Measurements from ENCODE around the gene LPIN1.
A peak's percentile ranks its signal among the peaks of the same experiment; 100 is the strongest.

The LPIN1 gene

DNA sequence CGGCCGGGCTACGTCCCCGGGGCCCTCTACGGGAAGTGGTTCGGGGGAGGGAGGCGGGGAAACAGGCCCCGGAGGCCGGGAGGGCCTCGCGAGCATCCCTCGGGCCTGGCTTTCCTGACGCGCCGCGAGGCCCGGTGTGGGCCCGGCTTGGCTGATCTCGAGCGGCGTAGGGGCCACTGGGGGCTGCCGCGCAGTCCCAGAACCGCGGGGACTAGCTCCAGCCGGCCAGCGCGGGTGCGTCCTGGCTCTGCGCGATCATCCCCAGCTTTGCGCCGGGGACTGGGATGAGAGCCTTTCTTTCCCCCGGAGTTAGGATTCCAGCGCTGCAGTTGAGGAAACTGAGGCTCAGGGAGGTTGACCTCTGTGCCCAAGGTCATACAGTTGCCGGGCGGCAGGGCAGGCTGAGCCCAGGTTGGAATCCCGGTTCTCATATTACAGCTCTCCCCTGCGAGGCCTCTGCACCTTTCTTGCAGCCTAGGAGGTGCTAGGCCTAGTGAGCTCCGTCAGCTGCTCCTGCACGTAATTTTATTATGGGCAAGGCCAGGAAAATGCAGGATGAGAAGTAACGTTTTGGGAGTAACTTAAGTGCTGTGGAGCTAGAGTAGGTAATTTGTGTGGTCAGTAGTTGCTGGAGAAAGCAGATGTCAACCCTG lies 501 bp downstream of the LPIN1 start:
- no peaks in the 10 kb centered on the region for H3K9me3 ChIP-seq (ENCODE audit: control insufficient read depth, low read length)
- H4K8ac ChIP-seq (ENCODE audit: low read length) = peak overlapping the region; percentile 46
- no peaks in the 10 kb centered on the region for H3K27me3 ChIP-seq (ENCODE audit: control insufficient read depth in 1 of 2, insufficient read depth in 1 of 2, low read length in 2 of 2)
- H3K14ac ChIP-seq (ENCODE audit: low read length in 2 of 2) = peak overlapping the region in 1 of 2 experiments; percentile 9
- H3K79me1 ChIP-seq (replicated peaks; ENCODE audit: low read length, poor library complexity, severe bottlenecking) = peaks cover 26% of the 10 kb centered on the region
- H2BK120ac ChIP-seq (ENCODE audit: low read depth, low read length) = peak overlapping the region; percentile 78
- peak overlapping the region; percentile 84 for H3K4me2 ChIP-seq (ENCODE audit: low read length, poor library complexity, severe bottlenecking)
- under 1% methylated on average over 36 of the region's 42 CpGs for WGBS
- H3K4me1 ChIP-seq (ENCODE audit: control insufficient read depth, insufficient read depth, low read depth, low read length) = peaks cover 36% of the 10 kb centered on the region
- H2BK12ac ChIP-seq (ENCODE audit: low read length in 2 of 2) = peak overlapping the region; percentile 18 to 93
- H2BK15ac ChIP-seq (ENCODE audit: low read depth, poor library complexity, severe bottlenecking) = peak overlapping the region; percentile 89
- peak overlapping the region in 1 of 2 experiments; percentile 74 for H3K4ac ChIP-seq (ENCODE audit: low read depth in 1 of 2, low read length in 2 of 2)
- no peak overlapping the region for H2AK5ac ChIP-seq (ENCODE audit: low read length, severe bottlenecking)
- H3K36me3 ChIP-seq (ENCODE audit: control insufficient read depth in 1 of 2, insufficient read depth in 2 of 2, low read depth in 1 of 2, low read length in 2 of 2) = no peaks in the 10 kb centered on the region
- no peak overlapping the region for H2AFZ ChIP-seq (ENCODE audit: low read depth, low read length)
- no peak overlapping the region for H2BK5ac ChIP-seq (ENCODE audit: low read depth, low read length, poor library complexity, severe bottlenecking)
- peak overlapping the region; percentile 34 for H3K27ac ChIP-seq (ENCODE audit: low read length, poor library complexity, severe bottlenecking)
- peak overlapping the region; percentile 74 to 84 for H3K18ac ChIP-seq (ENCODE audit: low read depth in 1 of 2, low read length in 2 of 2)
- H3K4me3 ChIP-seq (ENCODE audit: insufficient read depth in 1 of 2, low read depth in 1 of 2, low read length in 2 of 2) = peak overlapping the region; percentile 78 to 94
- H4K91ac ChIP-seq (ENCODE audit: low read length) = peak overlapping the region; percentile 85
- H3K23ac ChIP-seq (ENCODE audit: low read length in 2 of 2) = peak overlapping the region in 1 of 2 experiments; percentile 87
- H3K9ac ChIP-seq (ENCODE audit: low read length) = peak overlapping the region; percentile 95
- DNase-seq = peak; percentile 44

DNA sequence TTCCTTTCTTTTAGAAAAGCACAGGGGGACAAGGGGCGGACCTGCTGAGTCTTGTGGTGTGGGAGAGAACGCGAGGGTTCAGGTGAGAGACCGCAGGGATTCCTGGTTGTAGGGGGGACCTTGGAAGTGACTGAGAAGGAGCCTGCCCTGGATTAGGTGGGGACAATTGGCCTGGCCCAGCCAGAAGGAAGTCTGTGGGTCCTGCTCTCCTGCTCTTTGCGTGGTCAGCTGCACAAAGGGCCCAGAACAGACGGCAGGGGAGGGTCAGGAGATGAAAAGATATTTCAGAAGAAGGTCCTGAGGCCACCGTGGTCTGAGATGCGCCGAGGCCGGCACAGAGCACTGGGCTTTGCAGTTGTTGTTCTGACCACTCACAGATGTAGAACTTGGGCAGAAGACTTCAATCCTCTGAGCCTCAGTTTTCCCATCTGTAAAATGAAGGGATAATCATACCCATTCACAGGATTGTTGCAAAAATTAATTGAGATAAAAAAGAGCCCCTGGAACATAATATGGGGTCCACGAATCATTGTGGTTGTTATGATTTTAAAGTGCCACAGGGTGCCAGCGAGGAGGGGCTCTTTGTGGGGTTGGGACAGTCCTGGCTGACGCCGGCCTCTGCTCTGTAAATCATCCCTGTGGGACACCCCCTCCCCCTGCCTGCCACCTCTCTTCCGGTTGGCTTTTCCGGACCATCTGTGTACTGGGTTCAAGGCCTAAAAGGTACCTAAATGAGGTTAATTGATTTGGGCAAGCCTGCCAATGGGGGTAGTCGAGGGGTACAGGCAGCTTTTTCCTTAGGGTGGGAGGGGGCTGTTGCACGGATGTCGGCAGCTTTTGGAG lies 1.8 kb downstream of the LPIN1 start:
- Histone ChIP-seq H2BK120ac (ENCODE audit: low read depth, low read length) (no peak overlapping the region), H3K79me1 (replicated peaks; ENCODE audit: low read length, poor library complexity, severe bottlenecking) (peaks cover 34% of the 10 kb centered on the region), H3K9ac (ENCODE audit: low read length) (peak overlapping the region; percentile 95), H2BK12ac (ENCODE audit: low read length in 2 of 2) (peak overlapping the region; percentile 38 to 84), H2AFZ (ENCODE audit: low read depth, low read length) (no peak overlapping the region), H3K4ac (ENCODE audit: low read depth in 1 of 2, low read length in 2 of 2) (peak overlapping the region in 1 of 2 experiments; percentile 59), H3K36me3 (ENCODE audit: control insufficient read depth in 1 of 2, insufficient read depth in 2 of 2, low read depth in 1 of 2, low read length in 2 of 2) (no peaks in the 10 kb centered on the region), H3K9me3 (ENCODE audit: control insufficient read depth, low read length) (no peaks in the 10 kb centered on the region), H3K4me3 (ENCODE audit: insufficient read depth in 1 of 2, low read depth in 1 of 2, low read length in 2 of 2) (peak overlapping the region in 1 of 2 experiments; percentile 94), H2BK15ac (ENCODE audit: low read depth, poor library complexity, severe bottlenecking) (peak overlapping the region; percentile 31), H3K14ac (ENCODE audit: low read length in 2 of 2) (peak overlapping the region in 1 of 2 experiments; percentile 74), H3K4me2 (ENCODE audit: low read length, poor library complexity, severe bottlenecking) (peak overlapping the region; percentile 49), H4K8ac (ENCODE audit: low read length) (no peak overlapping the region), H3K4me1 (ENCODE audit: control insufficient read depth, insufficient read depth, low read depth, low read length) (peaks cover 31% of the 10 kb centered on the region), H2BK5ac (ENCODE audit: low read depth, low read length, poor library complexity, severe bottlenecking) (no peak overlapping the region), H3K27me3 (ENCODE audit: control insufficient read depth in 1 of 2, insufficient read depth in 1 of 2, low read length in 2 of 2) (no peaks in the 10 kb centered on the region), H2AK5ac (ENCODE audit: low read length, severe bottlenecking) (peak overlapping the region; percentile 49), H4K91ac (ENCODE audit: low read length) (no peak overlapping the region), H3K23ac (ENCODE audit: low read length in 2 of 2) (peak overlapping the region in 1 of 2 experiments; percentile 70), H3K27ac (ENCODE audit: low read length, poor library complexity, severe bottlenecking) (no peak overlapping the region), H3K18ac (ENCODE audit: low read depth in 1 of 2, low read length in 2 of 2) (peak overlapping the region; percentile 9 to 80)
- DNase-seq = no peak
- 60% methylated on average over 19 of the region's 19 CpGs for WGBS

DNA sequence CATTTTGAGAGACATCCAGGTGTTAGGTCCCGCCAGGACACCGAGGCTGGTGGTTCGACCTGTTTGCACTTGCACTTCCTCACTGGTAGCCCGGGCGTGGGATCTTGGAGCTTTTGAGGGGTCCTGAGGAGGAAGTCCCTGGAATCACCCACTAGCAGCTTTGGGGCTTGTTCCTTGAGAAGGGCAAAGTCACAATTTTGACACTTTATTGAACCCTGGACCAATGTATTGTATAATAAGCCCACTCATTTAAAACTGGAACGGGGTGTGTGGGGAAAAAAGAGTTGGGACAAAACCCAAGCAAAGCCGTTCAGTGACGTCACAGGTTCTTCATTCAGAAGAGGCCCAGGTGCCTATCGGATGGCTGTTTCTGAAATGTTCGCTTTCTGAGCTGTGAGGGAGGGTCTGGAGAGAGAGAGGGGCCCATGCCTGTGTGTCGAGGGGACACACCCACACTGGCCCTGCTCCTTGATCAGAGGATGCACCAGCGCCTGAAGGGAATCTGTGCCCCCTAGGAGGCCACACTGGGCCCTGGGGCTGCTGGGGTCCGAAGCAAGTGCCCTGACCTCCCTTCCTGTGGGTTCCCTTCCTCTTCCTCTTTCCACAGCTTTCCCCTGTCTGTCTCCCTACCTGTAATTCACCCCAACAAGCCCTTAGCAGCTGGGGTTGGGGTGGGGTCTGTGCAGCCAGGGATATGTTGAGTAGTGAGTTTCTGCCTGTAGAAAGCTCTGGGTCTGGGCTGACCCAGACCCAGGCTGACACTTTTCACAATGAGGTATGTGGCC lies 2.6 kb downstream of the LPIN1 start:
- Histone ChIP-seq H3K27me3 (ENCODE audit: control insufficient read depth in 1 of 2, insufficient read depth in 1 of 2, low read length in 2 of 2) (no peaks in the 10 kb centered on the region), H3K4ac (ENCODE audit: low read depth in 1 of 2, low read length in 2 of 2) (no peak overlapping the region), H3K14ac (ENCODE audit: low read length in 2 of 2) (peak overlapping the region in 1 of 2 experiments; percentile 44), H4K91ac (ENCODE audit: low read length) (no peak overlapping the region), H2BK5ac (ENCODE audit: low read depth, low read length, poor library complexity, severe bottlenecking) (no peak overlapping the region), H3K27ac (ENCODE audit: low read length, poor library complexity, severe bottlenecking) (no peak overlapping the region), H2AK5ac (ENCODE audit: low read length, severe bottlenecking) (no peak overlapping the region), H3K4me1 (ENCODE audit: control insufficient read depth, insufficient read depth, low read depth, low read length) (peaks cover 31% of the 10 kb centered on the region), H4K8ac (ENCODE audit: low read length) (peak overlapping the region; percentile 45), H3K18ac (ENCODE audit: low read depth in 1 of 2, low read length in 2 of 2) (peak overlapping the region; percentile 12 to 16), H2AFZ (ENCODE audit: low read depth, low read length) (no peak overlapping the region), H2BK120ac (ENCODE audit: low read depth, low read length) (no peak overlapping the region), H3K9me3 (ENCODE audit: control insufficient read depth, low read length) (no peaks in the 10 kb centered on the region), H3K9ac (ENCODE audit: low read length) (peak overlapping the region; percentile 95), H2BK12ac (ENCODE audit: low read length in 2 of 2) (peak overlapping the region; percentile 21 to 38), H3K79me1 (replicated peaks; ENCODE audit: low read length, poor library complexity, severe bottlenecking) (peaks cover 38% of the 10 kb centered on the region), H3K36me3 (ENCODE audit: control insufficient read depth in 1 of 2, insufficient read depth in 2 of 2, low read depth in 1 of 2, low read length in 2 of 2) (no peaks in the 10 kb centered on the region), H3K4me2 (ENCODE audit: low read length, poor library complexity, severe bottlenecking) (no peak overlapping the region), H3K23ac (ENCODE audit: low read length in 2 of 2) (no peak overlapping the region), H3K4me3 (ENCODE audit: insufficient read depth in 1 of 2, low read depth in 1 of 2, low read length in 2 of 2) (peak overlapping the region; percentile 26 to 94), H2BK15ac (ENCODE audit: low read depth, poor library complexity, severe bottlenecking) (no peak overlapping the region)
- DNase-seq = no peak
- 90% methylated on average over 11 of the region's 13 CpGs for WGBS

All from mesenchymal stem cell (in vitro differentiated cells and primary cell).